SK-N-SH (cell line): Measurements from ENCODE around the gene SREBF2.

Source experiments
- ELF1 ChIP-seq: IDR thresholded peaks from 2 replicates; pipeline ENCODE4 v1.4.0; 2012
- EP300 ChIP-seq, 2 experiments: IDR thresholded peaks; 2 replicates each; pipeline versions ENCODE4 v1.4.0 to v1.6.1; 2012; ENCODE audit warnings: borderline replicate concordance in 1 of 2, low read depth in 1 of 2, low read length in 1 of 2
- EZH2phosphoT487 ChIP-seq: fragments of 200-600 bp; sonication (generic); IDR thresholded peaks from 2 replicates; pipeline ENCODE4 v1.6.1; 2017; ENCODE audit warnings: low read depth, mixed run types, mild to moderate bottlenecking, antibody characterized with exemption, moderate library complexity, borderline replicate concordance
- GABPA ChIP-seq: IDR thresholded peaks from 2 replicates; pipeline ENCODE4 v1.4.0; 2012; ENCODE audit warnings: low read depth, mild to moderate bottlenecking
- MXI1 ChIP-seq: IDR thresholded peaks from 2 replicates; pipeline ENCODE4 v1.6.1; 2012; ENCODE audit warnings: mild to moderate bottlenecking, low read depth, low read length, improper control_type of control experiment
- POLR2AphosphoS5 ChIP-seq: IDR thresholded peaks from 2 replicates; pipeline ENCODE4 v1.6.1; 2012; ENCODE audit warnings: low read depth, low read length
- TAF1 ChIP-seq: IDR thresholded peaks from 2 replicates; pipeline ENCODE4 v1.6.1; 2012; ENCODE audit warnings: low read depth, mild to moderate bottlenecking, low read length, moderate library complexity, borderline replicate concordance
- TF ChIP-seq, protein P1 (sequence below): fragments of 200-600 bp; sonication (generic); IDR thresholded peaks from 2 replicates; pipeline ENCODE4 v1.6.1; 2017; ENCODE audit warnings: antibody characterized with exemption, mild to moderate bottlenecking, moderate library complexity
- TF ChIP-seq, protein P2 (sequence below): fragments of 150-350 bp; IDR thresholded peaks from 2 replicates; pipeline ENCODE4 v1.6.1; 2017; ENCODE audit warnings: antibody characterized with exemption, low read length, low read depth, borderline replicate concordance
- TF ChIP-seq, protein P3 (sequence below): IDR thresholded peaks from 2 replicates; pipeline ENCODE4 v1.4.0; 2012; ENCODE audit warnings: low read depth, borderline replicate concordance

DNA sequence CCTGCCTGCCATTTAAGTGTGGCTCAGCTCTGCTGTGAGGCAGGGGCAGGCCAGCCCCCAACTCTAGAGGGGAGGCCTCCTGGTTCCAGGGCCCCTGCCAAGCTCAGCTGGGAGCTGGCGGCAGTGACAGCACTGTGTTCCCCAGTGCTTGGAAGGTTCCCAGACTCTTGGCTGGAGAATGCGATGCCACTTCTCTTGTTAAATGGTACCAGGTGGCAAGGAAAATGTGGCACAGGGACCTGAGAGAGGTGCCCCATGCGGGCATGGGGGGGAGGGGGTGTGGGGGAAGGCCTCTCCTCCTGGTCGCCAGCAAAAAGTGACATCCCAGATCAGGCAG lies 102.1 kb downstream of the SREBF2 start:
- TF ChIP-seq EZH2phosphoT487, result no peak
- TF ChIP-seq, protein P1, sequence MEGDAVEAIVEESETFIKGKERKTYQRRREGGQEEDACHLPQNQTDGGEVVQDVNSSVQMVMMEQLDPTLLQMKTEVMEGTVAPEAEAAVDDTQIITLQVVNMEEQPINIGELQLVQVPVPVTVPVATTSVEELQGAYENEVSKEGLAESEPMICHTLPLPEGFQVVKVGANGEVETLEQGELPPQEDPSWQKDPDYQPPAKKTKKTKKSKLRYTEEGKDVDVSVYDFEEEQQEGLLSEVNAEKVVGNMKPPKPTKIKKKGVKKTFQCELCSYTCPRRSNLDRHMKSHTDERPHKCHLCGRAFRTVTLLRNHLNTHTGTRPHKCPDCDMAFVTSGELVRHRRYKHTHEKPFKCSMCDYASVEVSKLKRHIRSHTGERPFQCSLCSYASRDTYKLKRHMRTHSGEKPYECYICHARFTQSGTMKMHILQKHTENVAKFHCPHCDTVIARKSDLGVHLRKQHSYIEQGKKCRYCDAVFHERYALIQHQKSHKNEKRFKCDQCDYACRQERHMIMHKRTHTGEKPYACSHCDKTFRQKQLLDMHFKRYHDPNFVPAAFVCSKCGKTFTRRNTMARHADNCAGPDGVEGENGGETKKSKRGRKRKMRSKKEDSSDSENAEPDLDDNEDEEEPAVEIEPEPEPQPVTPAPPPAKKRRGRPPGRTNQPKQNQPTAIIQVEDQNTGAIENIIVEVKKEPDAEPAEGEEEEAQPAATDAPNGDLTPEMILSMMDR, result no peak
- TF ChIP-seq ELF1, result no peak
- no peak for TF ChIP-seq GABPA
- TF ChIP-seq, protein P2, sequence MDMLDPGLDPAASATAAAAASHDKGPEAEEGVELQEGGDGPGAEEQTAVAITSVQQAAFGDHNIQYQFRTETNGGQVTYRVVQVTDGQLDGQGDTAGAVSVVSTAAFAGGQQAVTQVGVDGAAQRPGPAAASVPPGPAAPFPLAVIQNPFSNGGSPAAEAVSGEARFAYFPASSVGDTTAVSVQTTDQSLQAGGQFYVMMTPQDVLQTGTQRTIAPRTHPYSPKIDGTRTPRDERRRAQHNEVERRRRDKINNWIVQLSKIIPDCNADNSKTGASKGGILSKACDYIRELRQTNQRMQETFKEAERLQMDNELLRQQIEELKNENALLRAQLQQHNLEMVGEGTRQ, result no peak
- no peak for TF ChIP-seq POLR2AphosphoS5
- no peak for TF ChIP-seq MXI1
- no peak for TF ChIP-seq TAF1
- TF ChIP-seq EP300 (IDR thresholded peaks at IDR 0.05; ENCODE audit: borderline replicate concordance in 1 of 2, low read depth in 1 of 2, low read length in 1 of 2), result no peak
- TF ChIP-seq, protein P3, sequence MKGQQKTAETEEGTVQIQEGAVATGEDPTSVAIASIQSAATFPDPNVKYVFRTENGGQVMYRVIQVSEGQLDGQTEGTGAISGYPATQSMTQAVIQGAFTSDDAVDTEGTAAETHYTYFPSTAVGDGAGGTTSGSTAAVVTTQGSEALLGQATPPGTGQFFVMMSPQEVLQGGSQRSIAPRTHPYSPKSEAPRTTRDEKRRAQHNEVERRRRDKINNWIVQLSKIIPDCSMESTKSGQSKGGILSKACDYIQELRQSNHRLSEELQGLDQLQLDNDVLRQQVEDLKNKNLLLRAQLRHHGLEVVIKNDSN, result no peak
